22Rv1 (cell line): ENCODE measurements around the gene PPP1R14B.

ENCODE experiments used
- ZFX ChIP-seq: fragments of 450-650 bp; IDR thresholded peaks from 2 replicates; pipeline ENCODE4 v1.6.1; 2017; ENCODE audit warnings: antibody characterized with exemption, borderline replicate concordance
- TF ChIP-seq, protein P1 (sequence below): fragments of 450-650 bp; IDR thresholded peaks from 2 replicates; pipeline ENCODE4 v1.5.1; 2017; ENCODE audit warnings: mild to moderate bottlenecking

- TF ChIP-seq, protein P1, sequence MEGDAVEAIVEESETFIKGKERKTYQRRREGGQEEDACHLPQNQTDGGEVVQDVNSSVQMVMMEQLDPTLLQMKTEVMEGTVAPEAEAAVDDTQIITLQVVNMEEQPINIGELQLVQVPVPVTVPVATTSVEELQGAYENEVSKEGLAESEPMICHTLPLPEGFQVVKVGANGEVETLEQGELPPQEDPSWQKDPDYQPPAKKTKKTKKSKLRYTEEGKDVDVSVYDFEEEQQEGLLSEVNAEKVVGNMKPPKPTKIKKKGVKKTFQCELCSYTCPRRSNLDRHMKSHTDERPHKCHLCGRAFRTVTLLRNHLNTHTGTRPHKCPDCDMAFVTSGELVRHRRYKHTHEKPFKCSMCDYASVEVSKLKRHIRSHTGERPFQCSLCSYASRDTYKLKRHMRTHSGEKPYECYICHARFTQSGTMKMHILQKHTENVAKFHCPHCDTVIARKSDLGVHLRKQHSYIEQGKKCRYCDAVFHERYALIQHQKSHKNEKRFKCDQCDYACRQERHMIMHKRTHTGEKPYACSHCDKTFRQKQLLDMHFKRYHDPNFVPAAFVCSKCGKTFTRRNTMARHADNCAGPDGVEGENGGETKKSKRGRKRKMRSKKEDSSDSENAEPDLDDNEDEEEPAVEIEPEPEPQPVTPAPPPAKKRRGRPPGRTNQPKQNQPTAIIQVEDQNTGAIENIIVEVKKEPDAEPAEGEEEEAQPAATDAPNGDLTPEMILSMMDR = no peak
- no peak for TF ChIP-seq ZFX
Measured at GRCh38 chr11:64244966-64245365, 1.8 kb downstream of the PPP1R14B start.
